Endothelial cell of umbilical vein (primary cell): Measurements from ENCODE around the gene IGSF23. TPM values are rescaled to one million over a fixed set of nuclear protein-coding genes. Genes with fewer than 3 reads are reported as not detected.

Experiments used
- BruUV-seq: library from RNA; stranded (reverse); fragments of 400-500 nt; replicated peaks from 2 replicates; lab custom pipeline; 2021; lab: Mats Ljungman, UMichigan
- CTCF ChIA-PET: fragments of 300-600, 350-600 bp; sonication (Branson Sonifier 250); formaldehyde crosslinking; loops from one replicate; lab custom pipeline; 2021; ENCODE audit warnings: antibody characterized with exemption, inconsistent platforms; lab: Charles Lee
- POLR2A ChIA-PET: fragments of 300-600, 350-600 bp; sonication (Branson Sonifier 250); formaldehyde crosslinking; loops from one replicate; lab custom pipeline; 2021; ENCODE audit warnings: antibody characterized with exemption, inconsistent platforms; lab: Charles Lee
- DNase-seq: peaks from one replicate; pipeline ENCODE4 v3.0.0-alpha.2; 2011; ENCODE audit warnings: low read depth, low spot score
- FAIRE-seq: peaks from 2 replicates; lab custom pipeline; 2011; peaks lifted over from hg19 to GRCh38; lab: Jason Lieb, UNC
- H2AFZ ChIP-seq: 2 replicates; pipeline ENCODE4 v1.6.0; 2012; ENCODE audit warnings: low read depth, low read length, control low read depth, inconsistent platforms
- H3K27ac ChIP-seq: 2 replicates; pipeline ENCODE4 v1.5.1; 2011; ENCODE audit warnings: low read depth, mild to moderate bottlenecking, control low read depth, low read length, moderate library complexity; ENCODE audit not compliant: insufficient read depth
- H3K27me3 ChIP-seq, 2 experiments: 2 replicates each; pipeline versions ENCODE4 v1.6.0 to v1.6.1; 2011; ENCODE audit warnings: low read length in 2 of 2, mixed read lengths in 1 of 2; ENCODE audit not compliant: control insufficient read depth in 2 of 2, insufficient read depth in 2 of 2
- H3K36me3 ChIP-seq, 2 experiments: 2 replicates in 1 of 2; 3 replicates in 1 of 2; pipeline ENCODE4 v1.5.1; 2011; ENCODE audit warnings: low read length in 2 of 2, mild to moderate bottlenecking in 1 of 2, moderate library complexity in 1 of 2; ENCODE audit not compliant: control insufficient read depth in 2 of 2, insufficient read depth in 2 of 2; ENCODE audit errors: extremely low read depth in 1 of 2
- H3K4me1 ChIP-seq: 3 replicates; pipeline ENCODE4 v1.5.1; 2011; ENCODE audit warnings: mild to moderate bottlenecking, low read length; ENCODE audit not compliant: control insufficient read depth, insufficient read depth; ENCODE audit errors: extremely low read depth
- H3K4me2 ChIP-seq: 2 replicates; pipeline ENCODE4 v1.6.1; 2011; ENCODE audit warnings: low read length, control low read depth, mixed read lengths; ENCODE audit not compliant: insufficient read depth
- H3K4me3 ChIP-seq, 3 experiments: fragments of 200-600 bp in 1 of 3; sonication (generic), shearing (Covaris generic) in 1 of 3; replicated peaks in 1 of 3; 2 replicates each; pipeline ENCODE4 v1.5.1; 2011 to 2016; ENCODE audit warnings: control low read depth in 3 of 3, low read length in 3 of 3, mild to moderate bottlenecking in 2 of 3, inconsistent platforms in 1 of 3, low read depth in 1 of 3, moderate library complexity in 1 of 3; ENCODE audit not compliant: insufficient read depth in 1 of 3
- H3K79me2 ChIP-seq: 2 replicates; pipeline ENCODE4 v1.6.0; 2012; ENCODE audit warnings: low read length, inconsistent platforms; ENCODE audit not compliant: control insufficient read depth, insufficient read depth
- H3K9ac ChIP-seq: replicated peaks from 2 replicates; pipeline ENCODE3; 2011; ENCODE audit warnings: low read length, control low read depth; ENCODE audit not compliant: insufficient read depth; ENCODE audit errors: extremely low read depth
- H3K9me1 ChIP-seq: replicated peaks from 3 replicates; pipeline ENCODE4 v1.6.0; 2011; ENCODE audit warnings: mild to moderate bottlenecking, low read length; ENCODE audit not compliant: control insufficient read depth, insufficient read depth; ENCODE audit errors: extremely low read depth
- H3K9me3 ChIP-seq: replicated peaks from 2 replicates; pipeline ENCODE4 v1.5.1; 2012; ENCODE audit warnings: low read length, inconsistent platforms; ENCODE audit not compliant: control insufficient read depth, insufficient read depth
- H4K20me1 ChIP-seq: replicated peaks from 2 replicates; pipeline ENCODE3; 2011; ENCODE audit warnings: mild to moderate bottlenecking, low read length; ENCODE audit not compliant: control insufficient read depth, insufficient read depth; ENCODE audit errors: extremely low read depth
- FOS ChIP-seq: IDR thresholded peaks from 2 replicates; pipeline ENCODE4 v1.6.1; 2011; ENCODE audit warnings: mild to moderate bottlenecking, low read length, moderate library complexity, borderline replicate concordance; ENCODE audit not compliant: insufficient read depth
- GATA2 ChIP-seq: IDR thresholded peaks from 2 replicates; pipeline ENCODE4 v1.7.0; 2011; ENCODE audit warnings: low read depth, mild to moderate bottlenecking, moderate library complexity, mixed read lengths, low read length; ENCODE audit not compliant: insufficient read length, insufficient read depth
- JUN ChIP-seq: IDR thresholded peaks from 2 replicates; pipeline ENCODE4 v1.6.1; 2011; ENCODE audit warnings: borderline replicate concordance, low read depth; ENCODE audit not compliant: insufficient read length, insufficient read depth
- POLR2A ChIP-seq: IDR thresholded peaks from 2 replicates; pipeline ENCODE4 v1.6.1; 2012; ENCODE audit warnings: low read depth, mild to moderate bottlenecking, control low read depth, low read length
- POLR2AphosphoS5 ChIP-seq: IDR thresholded peaks from 2 replicates; pipeline ENCODE4 v1.6.1; 2012; ENCODE audit warnings: low read depth, mild to moderate bottlenecking, control low read depth, low read length, moderate library complexity; ENCODE audit not compliant: insufficient read depth
- dilution Hi-C: fragments of 300-500 bp; cut with MboI; formaldehyde crosslinking; loops from one replicate; pipeline ENCODE4 v1.15.0; 2019; ENCODE audit warnings: low sequenced_read_pairs; ENCODE audit not compliant: extremely low pct_ligation_motif_present
- intact Hi-C: fragments of 100-400 bp; cut with micrococcal nuclease; formaldehyde crosslinking; loops from one replicate; pipeline ENCODE4 v1.10.0; 2022
- polyA plus RNA-seq, 4 experiments: library from polyadenylated mRNA; depleted of rRNA in 3 of 4; stranded (reverse) in 3 of 4; unstranded in 1 of 4; fragments of >200 nt; gene quantifications; 2 replicates each; pipeline versions ENCODE4 v1.2.1 to v1.2.3, GENCODE V29; 2011 to 2012; ENCODE audit warnings: missing spikeins in 1 of 4
- total RNA-seq: library from RNA; stranded (reverse); gene quantifications from 2 replicates; pipeline ENCODE4 v1.2.3, GENCODE V29; 2021
- TF ChIP-seq, protein P1 (sequence below): IDR thresholded peaks from 2 replicates; pipeline ENCODE4 v1.6.1; 2011; ENCODE audit not compliant: insufficient read depth, insufficient read length
- TF ChIP-seq, protein P2 (sequence below), 2 donors: IDR thresholded peaks; 1 replicate in 1 of 2; 2 replicates in 1 of 2; pipeline ENCODE4 v1.5.1; 2011; ENCODE audit warnings: low read length in 2 of 2, mild to moderate bottlenecking in 2 of 2, moderate library complexity in 2 of 2, control low read depth in 1 of 2, inconsistent platforms in 1 of 2, low read depth in 1 of 2; ENCODE audit not compliant: insufficient read depth in 1 of 2; ENCODE audit errors: extremely low read depth in 1 of 2

Gene IGSF23
- total and polyA plus RNA-seq, 2 donors (not counting 3 experiments of a cell fraction or from before 2014, with no cell fraction given): 0.73 TPM; not detected in 1

DNA sequence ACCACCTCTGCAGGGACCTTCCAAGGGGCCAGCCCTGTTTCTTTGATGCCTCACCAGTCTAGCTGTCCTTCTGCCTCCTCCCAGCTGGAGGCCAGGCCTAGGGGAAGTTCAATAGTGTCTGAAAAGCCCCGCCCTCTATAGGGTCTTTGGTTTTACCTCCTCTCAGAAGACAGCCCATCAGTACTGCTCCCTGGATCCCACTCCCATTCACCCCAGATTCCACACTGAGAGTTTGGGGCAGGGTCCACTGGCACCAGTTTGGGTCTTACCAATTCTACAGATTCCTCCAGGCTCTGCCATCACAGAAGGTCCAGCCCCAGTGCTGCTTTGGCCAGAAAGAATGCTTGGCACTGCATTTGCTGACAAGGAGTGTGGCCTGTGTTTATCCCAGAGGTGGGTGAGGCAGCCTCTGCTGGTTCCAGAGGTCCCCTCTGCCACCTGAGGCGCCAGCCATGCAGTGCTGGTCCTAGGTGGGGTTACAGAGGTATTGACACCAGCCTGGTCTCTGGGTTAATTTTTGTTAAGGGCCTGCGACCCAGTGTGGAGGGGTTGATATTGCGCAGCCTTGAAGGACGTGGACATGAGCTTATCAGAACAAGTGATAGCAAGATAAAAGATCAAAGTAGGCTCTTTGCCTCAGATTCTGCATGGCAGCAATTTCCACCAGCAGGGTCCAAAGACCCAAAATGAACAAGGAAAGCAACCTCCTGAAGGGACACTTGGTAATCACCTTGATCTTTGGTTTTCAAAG is 41.4 kb upstream of the IGSF23 start:
- TF ChIP-seq, protein P1, sequence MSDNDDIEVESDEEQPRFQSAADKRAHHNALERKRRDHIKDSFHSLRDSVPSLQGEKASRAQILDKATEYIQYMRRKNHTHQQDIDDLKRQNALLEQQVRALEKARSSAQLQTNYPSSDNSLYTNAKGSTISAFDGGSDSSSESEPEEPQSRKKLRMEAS: no peak
- TF ChIP-seq GATA2: no peak
- TF ChIP-seq JUN: no peak
- TF ChIP-seq, protein P2, sequence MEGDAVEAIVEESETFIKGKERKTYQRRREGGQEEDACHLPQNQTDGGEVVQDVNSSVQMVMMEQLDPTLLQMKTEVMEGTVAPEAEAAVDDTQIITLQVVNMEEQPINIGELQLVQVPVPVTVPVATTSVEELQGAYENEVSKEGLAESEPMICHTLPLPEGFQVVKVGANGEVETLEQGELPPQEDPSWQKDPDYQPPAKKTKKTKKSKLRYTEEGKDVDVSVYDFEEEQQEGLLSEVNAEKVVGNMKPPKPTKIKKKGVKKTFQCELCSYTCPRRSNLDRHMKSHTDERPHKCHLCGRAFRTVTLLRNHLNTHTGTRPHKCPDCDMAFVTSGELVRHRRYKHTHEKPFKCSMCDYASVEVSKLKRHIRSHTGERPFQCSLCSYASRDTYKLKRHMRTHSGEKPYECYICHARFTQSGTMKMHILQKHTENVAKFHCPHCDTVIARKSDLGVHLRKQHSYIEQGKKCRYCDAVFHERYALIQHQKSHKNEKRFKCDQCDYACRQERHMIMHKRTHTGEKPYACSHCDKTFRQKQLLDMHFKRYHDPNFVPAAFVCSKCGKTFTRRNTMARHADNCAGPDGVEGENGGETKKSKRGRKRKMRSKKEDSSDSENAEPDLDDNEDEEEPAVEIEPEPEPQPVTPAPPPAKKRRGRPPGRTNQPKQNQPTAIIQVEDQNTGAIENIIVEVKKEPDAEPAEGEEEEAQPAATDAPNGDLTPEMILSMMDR (IDR thresholded peaks at IDR 0.05; ENCODE audit: extremely low read depth in 1 of 2, insufficient read depth in 1 of 2, low read depth in 1 of 2, low read length in 2 of 2): no peak
- no peak for TF ChIP-seq POLR2A
- TF ChIP-seq FOS: no peak
- TF ChIP-seq POLR2AphosphoS5: no peak
- intact Hi-C loops (loop anchor here (1.0 to 2.0 kb wide), 4 partner anchors 85 to 273 kb away; no protein-coding TSS in a partner anchor), dilution Hi-C loops (no loop called here)
- no peak overlapping the region for H2AFZ ChIP-seq
- FAIRE-seq (no peak), DNase-seq (no peak)
- no peaks in the 10 kb centered on the region for H3K79me2 ChIP-seq
- no peaks in the 10 kb centered on the region for H3K4me1 ChIP-seq
- H3K4me3 ChIP-seq: no peak overlapping the region
- peaks cover 1 to 9% of the 10 kb centered on the region in 2 experiments for H3K27me3 ChIP-seq
- H4K20me1 ChIP-seq: no peaks in the 10 kb centered on the region
- ChIA-PET CTCF (interaction anchor here (1.6 to 3.3 kb wide), 13 partner anchors 9 to 200 kb away, joined by 4 to 272 read pairs (median 16); partner anchors contain the start of gene PVR), POLR2A (interaction anchor here (0.5 to 1.3 kb wide), 2 partner anchors 85 to 113 kb away, joined by 4 to 11 read pairs; no protein-coding TSS in a partner anchor)
- H3K4me2 ChIP-seq: no peak overlapping the region
- H3K9me1 ChIP-seq: no peaks in the 10 kb centered on the region
- H3K9ac ChIP-seq: no peak overlapping the region
- H3K27ac ChIP-seq: no peak overlapping the region
- no TSS peak for BruUV-seq
- no peaks in the 10 kb centered on the region for H3K36me3 ChIP-seq
- no peaks in the 10 kb centered on the region for H3K9me3 ChIP-seq
